Camera-type eye (tissue), 1 donor: ENCODE measurements around the gene POU4F3. TPM values are rescaled to one million over a fixed set of nuclear protein-coding genes. Genes with fewer than 3 reads are reported as not detected.

Source experiments
- total RNA-seq: library from RNA; depleted of rRNA; stranded (reverse); fragments of >200 nt; gene quantifications from one replicate; pipeline ENCODE4 v1.2.3, GENCODE V29; 2014

Gene POU4F3, protein sequence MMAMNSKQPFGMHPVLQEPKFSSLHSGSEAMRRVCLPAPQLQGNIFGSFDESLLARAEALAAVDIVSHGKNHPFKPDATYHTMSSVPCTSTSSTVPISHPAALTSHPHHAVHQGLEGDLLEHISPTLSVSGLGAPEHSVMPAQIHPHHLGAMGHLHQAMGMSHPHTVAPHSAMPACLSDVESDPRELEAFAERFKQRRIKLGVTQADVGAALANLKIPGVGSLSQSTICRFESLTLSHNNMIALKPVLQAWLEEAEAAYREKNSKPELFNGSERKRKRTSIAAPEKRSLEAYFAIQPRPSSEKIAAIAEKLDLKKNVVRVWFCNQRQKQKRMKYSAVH
- 0.27 TPM for total RNA-seq

DNA sequence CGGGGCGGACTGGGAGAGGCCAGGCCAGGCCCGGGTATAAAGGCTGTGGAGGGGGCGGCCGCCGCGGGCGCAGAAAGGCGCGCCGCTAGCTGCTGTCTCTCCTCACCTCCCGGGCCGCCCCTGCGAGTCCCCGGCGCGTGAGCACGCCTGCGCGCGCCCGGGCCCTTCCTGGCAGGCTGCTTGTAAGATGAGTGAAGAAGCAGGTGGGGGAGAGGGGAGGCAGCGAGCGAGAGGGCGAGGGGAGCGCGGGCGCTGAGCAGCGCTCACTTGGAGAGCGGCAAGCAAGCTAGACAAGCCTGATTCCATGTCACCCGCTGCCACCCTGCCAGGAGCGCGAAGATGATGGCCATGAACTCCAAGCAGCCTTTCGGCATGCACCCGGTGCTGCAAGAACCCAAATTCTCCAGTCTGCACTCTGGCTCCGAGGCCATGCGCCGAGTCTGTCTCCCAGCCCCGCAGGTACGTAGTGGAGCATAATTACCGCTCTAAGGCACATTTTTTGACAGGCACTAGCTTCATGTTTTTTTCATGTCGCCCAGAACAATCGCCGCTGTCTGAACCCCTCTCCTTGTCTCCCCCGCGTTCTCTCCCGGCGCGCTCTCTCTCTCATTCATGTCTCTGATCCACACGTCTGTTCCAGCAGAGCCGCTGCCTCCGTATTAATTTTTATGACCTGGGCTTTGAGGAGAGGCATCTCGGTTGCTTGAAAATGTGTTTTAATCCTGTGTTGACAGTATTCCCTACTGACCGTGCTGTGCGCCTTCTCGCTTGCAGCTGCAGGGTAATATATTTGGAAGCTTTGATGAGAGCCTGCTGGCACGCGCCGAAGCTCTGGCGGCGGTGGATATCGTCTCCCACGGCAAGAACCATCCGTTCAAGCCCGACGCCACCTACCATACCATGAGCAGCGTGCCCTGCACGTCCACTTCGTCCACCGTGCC is at the start of gene POU4F3:
TSS of gene POU4F3 (plus strand) at position 66 of the 941 bp plus-strand sequence. CDS start at position 340, 274 bp downstream.

Other genes starting within 250 kb of the POU4F3 start
- gene PLAC8L1, start 233.3 kb upstream of the POU4F3 start, total RNA-seq, result not detected
- gene LARS1, start 156.2 kb upstream of the POU4F3 start, total RNA-seq, result 142 TPM
- gene RBM27, start 135.2 kb upstream of the POU4F3 start, total RNA-seq, result 45.7 TPM
- gene TCERG1, start 108.5 kb downstream of the POU4F3 start, total RNA-seq, result 138 TPM
- gene GPR151, start 177.4 kb downstream of the POU4F3 start, total RNA-seq, result not detected